ENCODE data around the gene NAALADL1. TPM values are rescaled to one million over a fixed set of nuclear protein-coding genes. Genes with fewer than 3 reads are reported as not detected.

The NAALADL1 gene
- total and polyA plus RNA-seq, 2 of the 4 experiments (the other 2 are of a cell fraction), result 3.8 to 5.8 TPM

GRCh38 chr11:65032216-65032615 is 26.1 kb downstream of the NAALADL1 start:
- in situ Hi-C loops (cut with MboI; ENCODE audit: low sequenced_read_pairs) (no loop called here), dilution Hi-C loops (cut with HindIII; ENCODE audit: low sequenced_read_pairs, unreplicated experiment) (no loop called here), intact Hi-C loops (cut with micrococcal nuclease) (no loop called here)
- no peak overlapping the region for H2AK9ac ChIP-seq (replicated peaks; ENCODE audit: low read depth, low read length, poor library complexity)
- H3K79me1 ChIP-seq (ENCODE audit: low read depth in 1 of 2, low read length in 2 of 2), result peaks cover 0 to 10% of the 10 kb centered on the region in 2 experiments; a peak in 2 of 4 replicates
- peaks cover 2% of the 10 kb centered on the region; the same call in 1 of the 2 replicates for H3K4me1 ChIP-seq (ENCODE audit: control insufficient read depth, insufficient read depth, low read length)
- H3K14ac ChIP-seq (replicated peaks; ENCODE audit: low read depth, low read length), result no peak overlapping the region
- no peaks in the 10 kb centered on the region for H3K9me3 ChIP-seq (ENCODE audit: control insufficient read depth, insufficient read depth, low read length)
- no peak overlapping the region for H2BK20ac ChIP-seq (ENCODE audit: low read depth, low read length)
- no peak overlapping the region for H2AK5ac ChIP-seq (ENCODE audit: low read depth, low read length)
- no peak overlapping the region for H2BK5ac ChIP-seq (ENCODE audit: low read depth, low read length, poor library complexity, severe bottlenecking)
- H2BK15ac ChIP-seq (ENCODE audit: low read depth, low read length), result no peak overlapping the region
- H4K5ac ChIP-seq (ENCODE audit: low read depth, low read length), result no peak overlapping the region
- H4K20me1 ChIP-seq (ENCODE audit: insufficient read depth, low read length), result no peaks in the 10 kb centered on the region
- no peak overlapping the region for H3K4me3 ChIP-seq (ENCODE audit: insufficient read depth, low read depth, low read length)
- no peak overlapping the region for H2BK120ac ChIP-seq (ENCODE audit: low read depth, low read length)
- H3K27ac ChIP-seq (ENCODE audit: insufficient read depth, low read length), result no peak overlapping the region
- no peak overlapping the region for H4K8ac ChIP-seq (ENCODE audit: low read depth in 2 of 2, low read length in 2 of 2)
- no peak overlapping the region for H3K4me2 ChIP-seq (ENCODE audit: low read depth, low read length)
- H3K9ac ChIP-seq (ENCODE audit: low read depth, low read length), result no peak overlapping the region
- peaks cover 18% of the 10 kb centered on the region; the same call in 1 of the 2 replicates for H3K36me3 ChIP-seq (ENCODE audit: control insufficient read depth, insufficient read depth, low read length)
- DNase-seq (no peak), ATAC-seq (ENCODE audit: low read depth) (no peak)
- no peak overlapping the region for H3K23ac ChIP-seq (ENCODE audit: low read depth, low read length)
- H3K56ac ChIP-seq (ENCODE audit: extremely low read depth, insufficient read depth, low read length), result no peak overlapping the region
- no peak overlapping the region for H3K4ac ChIP-seq (ENCODE audit: low read depth, low read length)
- CTCF ChIA-PET, result no interaction called here
- POLR2A ChIA-PET (ENCODE audit: unreplicated experiment), result no interaction called here
- H3K27me3 ChIP-seq (ENCODE audit: control insufficient read depth, insufficient read depth, low read length), result no peaks in the 10 kb centered on the region
- H4K91ac ChIP-seq (ENCODE audit: insufficient read depth, low read depth, low read length), result no peak overlapping the region
- TF ChIP-seq RFX5 (IDR thresholded peaks at IDR 0.05; ENCODE audit: low read depth, low read length) (no peak), MAZ (IDR thresholded peaks at IDR 0.05; ENCODE audit: borderline replicate concordance, low read depth, low read length) (no peak), CTCF (conservative IDR thresholded peaks at IDR 0.05; ENCODE audit: low read depth, low read length) (no peak), BHLHE40 (IDR thresholded peaks at IDR 0.05; ENCODE audit: low read depth, low read length) (no peak), MAFK (IDR thresholded peaks at IDR 0.05; ENCODE audit: low read depth, low read length) (no peak), FOS (IDR thresholded peaks at IDR 0.05; ENCODE audit: low read depth, low read length) (no peak), ELK1 (IDR thresholded peaks at IDR 0.05; ENCODE audit: borderline replicate concordance, low read depth, low read length) (no peak), RCOR1 (IDR thresholded peaks at IDR 0.05; ENCODE audit: insufficient replicate concordance, low read length) (no peak), POLR2A (IDR thresholded peaks at IDR 0.05; ENCODE audit: low read depth, low read length) (no peak), MXI1 (IDR thresholded peaks at IDR 0.05; ENCODE audit: borderline replicate concordance, low read depth, low read length) (no peak), USF2 (IDR thresholded peaks at IDR 0.05; ENCODE audit: low read depth, low read length) (no peak), RAD21 (IDR thresholded peaks at IDR 0.05; ENCODE audit: low read length) (no peak), NFE2L2 (IDR thresholded peaks at IDR 0.05; ENCODE audit: low read depth, low read length) (no peak), CHD1 (IDR thresholded peaks at IDR 0.05; ENCODE audit: low read depth, low read length) (no peak)
- 70% methylated on average over 2 of the region's 13 CpGs; no CpG with 5 or more reads in 1 of the 2 experiments for WGBS, 2 experiments (ENCODE audit: extremely low coverage in 2 of 2, insufficient read length in 1 of 2)
- no peaks in the 10 kb centered on the region for H3K9me1 ChIP-seq (ENCODE audit: insufficient read depth, low read length)
- no peak overlapping the region for H2AFZ ChIP-seq (replicated peaks; ENCODE audit: low read length, poor library complexity)
- no peak overlapping the region for H3K18ac ChIP-seq (ENCODE audit: low read depth, low read length)
- BruUV-seq (replicated peaks), result no TSS peak
